GM18520 (cell line): ENCODE results near the gene CNRIP1.
A peak's percentile ranks its signal among the peaks of the same experiment; 100 is the strongest.

ENCODE experiments used
- ATAC-seq: cut with Tn5 transposase; IDR thresholded peaks from one replicate; pipeline ENCODE4 v1.9.1; 2021; ENCODE audit not compliant: unreplicated experiment

CNRIP1 gene

GRCh38 chr2:68252400-68253218, 67.1 kb downstream of the CNRIP1 start, which contains the start of gene PPP3R1:
TSS of gene PPP3R1 (minus strand) at chr2:68252532. CDS start at chr2:68252127, 405 bp downstream.
- peak; percentile 77 for ATAC-seq

- ATAC-seq: no peak
Measured at GRCh38 chr2:68251855-68252399, 67.8 kb downstream of the CNRIP1 start.

GRCh38 chr2:68251187-68251854, 68.4 kb downstream of the CNRIP1 start:
- peak; percentile 41 for ATAC-seq

GRCh38 chr2:68250652-68251186, 69.0 kb downstream of the CNRIP1 start:
- ATAC-seq: no peak

GRCh38 chr2:68250196-68250595, 69.6 kb downstream of the CNRIP1 start:
- no peak for ATAC-seq

- no peak for ATAC-seq
Measured at GRCh38 chr2:68248806-68249205, 70.9 kb downstream of the CNRIP1 start.

GRCh38 chr2:68248361-68248760, 71.4 kb downstream of the CNRIP1 start:
- ATAC-seq: no peak

- ATAC-seq: no peak
Measured at GRCh38 chr2:68246396-68246795, 73.4 kb downstream of the CNRIP1 start.

GRCh38 chr2:68245672-68246071, 74.1 kb downstream of the CNRIP1 start:
- no peak for ATAC-seq

GRCh38 chr2:68245066-68245465, 74.7 kb downstream of the CNRIP1 start:
- ATAC-seq: no peak

GRCh38 chr2:68244456-68244855, 75.3 kb downstream of the CNRIP1 start:
- ATAC-seq: no peak
